Sciatic nerve (tissue), 2 donors: Measurements from ENCODE around the gene CAPN3. TPM values are rescaled to one million over a fixed set of nuclear protein-coding genes. Genes with fewer than 3 reads are reported as not detected.

Experiments used
- ATAC-seq: fragments of 200-7000 bp; cut with Tn5 transposase; one replicate; pipeline ENCODE4 v1.9.1; 2020; ENCODE audit warnings: mild to moderate bottlenecking, moderate library complexity
- DNase-seq: peaks from one replicate; pipeline ENCODE4 v3.0.0-alpha.2; 2020; ENCODE audit warnings: low spot score
- intact Hi-C: fragments of 100-400 bp; cut with DNase I; formaldehyde crosslinking; loops from one replicate; pipeline ENCODE4 v1.14.2; 2022
- total RNA-seq: library from RNA; stranded (reverse); fragmentation: NEBNext Ultra II Directional; extraction: Animal tissue kit (Norgen Biotek cat#: 25700); gene quantifications from one replicate; pipeline ENCODE4 v1.2.1, GENCODE V29; 2021
- donor health status: DM: no; HTN: no; CAD: no.
- donor health status: DM: no; HTN: no; CAD: no.

Gene CAPN3
- total RNA-seq, 1 donor from 2014 or later = 21.9 TPM

DNA sequence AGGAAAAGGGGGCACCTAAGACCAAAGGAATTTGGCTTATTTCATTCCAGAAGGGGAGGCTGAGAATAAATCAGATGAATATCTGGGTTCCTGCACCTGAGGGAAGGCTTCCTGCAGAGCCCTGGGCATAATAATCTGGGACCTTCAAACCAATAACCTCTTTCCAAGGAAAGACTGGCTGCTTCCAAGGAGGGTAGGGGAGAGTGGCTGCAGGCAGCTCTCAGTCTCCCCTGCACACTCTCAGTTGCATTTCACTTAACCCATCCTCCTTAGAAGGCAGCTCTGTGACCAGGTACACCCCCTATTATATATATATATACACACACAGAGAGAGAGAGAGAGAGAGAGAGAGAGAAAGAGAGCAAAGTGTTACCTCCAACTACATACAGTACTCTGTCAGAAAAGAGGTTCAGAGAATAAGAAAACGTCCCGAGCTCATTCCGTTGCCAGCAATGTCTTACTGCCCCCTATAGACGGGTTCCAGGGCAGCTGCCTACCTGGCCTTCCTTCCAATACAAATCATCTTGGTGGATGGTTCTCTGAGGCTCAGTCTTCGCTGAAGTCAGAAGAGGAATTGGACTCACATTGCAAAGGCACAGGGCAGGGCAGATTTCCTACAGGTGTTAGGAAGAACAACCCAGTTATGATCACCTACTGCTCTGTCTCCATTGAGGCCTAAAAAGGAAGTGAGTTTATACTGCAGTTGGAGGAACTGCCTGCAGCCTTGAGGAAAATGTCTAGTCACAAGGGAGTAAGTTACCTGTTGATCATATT lies 26.1 kb downstream of the CAPN3 start:
- ATAC-seq = no peak
- DNase-seq = no peak
- intact Hi-C loops = no loop called here

DNA sequence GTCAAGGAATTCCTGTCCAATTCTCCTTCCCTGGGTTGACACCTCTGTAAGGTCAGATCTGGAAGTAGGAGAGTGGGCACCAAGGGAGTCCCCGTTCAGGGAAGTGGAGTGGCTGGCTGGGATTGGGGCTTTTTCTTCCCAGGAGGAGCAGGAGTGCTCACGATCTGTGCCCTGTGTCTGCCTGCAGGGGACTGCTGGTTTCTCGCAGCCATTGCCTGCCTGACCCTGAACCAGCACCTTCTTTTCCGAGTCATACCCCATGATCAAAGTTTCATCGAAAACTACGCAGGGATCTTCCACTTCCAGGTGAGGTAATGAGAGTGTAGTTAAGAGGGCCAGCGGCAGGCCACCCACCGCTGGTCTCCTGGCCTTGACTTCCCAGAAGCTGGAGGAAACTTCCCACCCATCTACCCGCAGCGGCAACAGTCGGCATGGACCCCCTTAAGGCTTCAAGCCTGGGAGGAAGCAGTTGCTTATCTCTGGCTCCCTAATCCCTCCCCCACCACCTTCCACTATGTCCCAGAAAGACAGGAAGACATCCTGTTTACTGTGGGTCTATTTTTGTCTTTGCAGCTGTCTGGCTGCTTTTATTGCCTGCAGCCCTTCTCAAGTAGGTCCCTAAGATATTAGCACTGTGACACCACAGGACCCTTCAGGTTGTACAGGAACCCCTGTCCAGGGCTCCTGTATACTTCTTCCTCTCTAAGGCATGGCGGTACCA lies 26.8 kb downstream of the CAPN3 start:
- ATAC-seq = no peak
- intact Hi-C loops = no loop called here
- DNase-seq = no peak

DNA sequence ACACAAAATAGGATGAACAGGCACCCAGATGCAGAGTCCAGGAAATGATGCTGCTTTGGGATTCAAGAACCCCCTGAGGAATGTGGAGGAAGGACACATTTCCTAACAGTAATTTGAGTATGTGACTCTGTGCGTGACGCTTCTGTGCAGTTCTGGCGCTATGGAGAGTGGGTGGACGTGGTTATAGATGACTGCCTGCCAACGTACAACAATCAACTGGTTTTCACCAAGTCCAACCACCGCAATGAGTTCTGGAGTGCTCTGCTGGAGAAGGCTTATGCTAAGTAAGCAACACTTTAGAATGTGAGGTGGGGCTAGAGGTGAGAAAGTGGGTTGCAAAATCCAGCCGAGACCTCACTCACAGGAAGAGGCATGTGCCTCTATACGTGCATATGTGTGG lies 28.3 kb downstream of the CAPN3 start:
- DNase-seq (no peak), ATAC-seq (no peak)
- intact Hi-C loops = no loop called here

DNA sequence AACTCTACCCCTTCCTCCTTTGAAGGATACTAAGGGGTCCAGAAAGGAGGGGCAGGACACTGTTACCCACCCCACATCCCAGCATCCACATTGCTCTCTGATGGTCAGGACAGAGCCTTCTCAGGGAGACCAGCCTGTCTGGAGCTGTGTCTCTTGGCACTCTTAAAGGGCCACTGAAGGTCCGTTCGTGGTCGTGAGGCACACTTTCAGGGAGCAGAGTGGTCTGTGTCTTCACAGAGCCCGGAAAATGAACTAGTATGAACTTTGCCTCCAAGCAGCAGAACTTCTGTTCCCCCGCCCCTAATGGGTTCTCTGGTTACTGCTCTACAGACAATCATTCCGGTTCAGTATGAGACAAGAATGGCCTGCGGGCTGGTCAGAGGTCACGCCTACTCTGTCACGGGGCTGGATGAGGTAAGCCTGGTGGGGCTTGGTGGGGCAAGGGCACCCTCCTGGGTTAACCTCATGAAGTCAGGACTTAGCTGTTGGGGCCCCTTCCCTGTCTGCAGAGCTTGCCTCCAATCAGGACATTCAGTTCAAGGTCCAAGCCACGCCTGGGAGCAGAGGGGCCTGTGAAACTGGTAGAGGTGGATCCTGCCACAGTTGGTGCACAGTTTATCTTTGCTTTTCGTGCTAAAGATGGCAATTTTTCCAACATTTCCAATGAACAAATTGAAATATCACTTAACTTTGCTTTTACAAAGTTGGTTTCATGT lies 33.2 kb downstream of the CAPN3 start:
- intact Hi-C loops = no loop called here
- no peak for ATAC-seq

DNA sequence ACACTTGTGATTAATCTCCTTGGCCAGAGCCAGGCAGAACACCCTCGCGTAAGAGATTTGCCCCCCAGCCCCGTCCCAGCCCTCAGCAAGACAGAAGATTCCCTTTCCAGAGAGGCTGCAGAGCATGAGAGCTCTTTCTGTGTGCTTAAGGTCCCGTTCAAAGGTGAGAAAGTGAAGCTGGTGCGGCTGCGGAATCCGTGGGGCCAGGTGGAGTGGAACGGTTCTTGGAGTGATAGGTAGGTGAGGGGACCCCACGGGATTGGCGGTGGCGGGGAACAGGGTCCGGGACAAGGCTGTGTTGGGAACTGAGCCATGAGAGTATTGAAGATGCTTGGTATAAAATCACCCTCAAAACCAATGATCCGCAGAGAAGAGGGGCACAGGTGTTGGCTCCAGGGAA lies 34.8 kb downstream of the CAPN3 start:
- ATAC-seq = no peak
- intact Hi-C loops = no loop called here
- DNase-seq = no peak

More for the DNA sequence above, 33.2 kb downstream of the CAPN3 start:
- DNase-seq = no peak

DNA sequence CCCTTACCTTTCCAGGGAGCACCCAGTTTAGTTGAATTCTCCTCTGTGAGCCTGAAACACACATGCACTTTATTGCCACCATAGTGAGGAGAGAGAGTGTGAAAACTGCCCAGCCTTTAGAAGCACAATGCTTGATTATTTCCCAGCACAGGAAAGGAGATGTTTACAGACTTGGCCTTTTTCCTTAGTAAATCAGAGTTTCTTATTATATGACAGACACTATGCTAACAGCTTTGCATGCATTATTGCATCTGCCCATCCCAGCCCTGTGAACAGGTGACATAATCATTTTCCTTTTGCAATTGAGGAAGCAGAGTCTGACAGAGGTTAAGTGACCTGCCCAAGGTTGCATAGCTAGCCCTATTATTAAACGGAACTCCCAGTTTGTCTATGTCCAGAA lies 36.5 kb downstream of the CAPN3 start:
- DNase-seq = no peak
- intact Hi-C loops = no loop called here
- ATAC-seq = no peak

DNA sequence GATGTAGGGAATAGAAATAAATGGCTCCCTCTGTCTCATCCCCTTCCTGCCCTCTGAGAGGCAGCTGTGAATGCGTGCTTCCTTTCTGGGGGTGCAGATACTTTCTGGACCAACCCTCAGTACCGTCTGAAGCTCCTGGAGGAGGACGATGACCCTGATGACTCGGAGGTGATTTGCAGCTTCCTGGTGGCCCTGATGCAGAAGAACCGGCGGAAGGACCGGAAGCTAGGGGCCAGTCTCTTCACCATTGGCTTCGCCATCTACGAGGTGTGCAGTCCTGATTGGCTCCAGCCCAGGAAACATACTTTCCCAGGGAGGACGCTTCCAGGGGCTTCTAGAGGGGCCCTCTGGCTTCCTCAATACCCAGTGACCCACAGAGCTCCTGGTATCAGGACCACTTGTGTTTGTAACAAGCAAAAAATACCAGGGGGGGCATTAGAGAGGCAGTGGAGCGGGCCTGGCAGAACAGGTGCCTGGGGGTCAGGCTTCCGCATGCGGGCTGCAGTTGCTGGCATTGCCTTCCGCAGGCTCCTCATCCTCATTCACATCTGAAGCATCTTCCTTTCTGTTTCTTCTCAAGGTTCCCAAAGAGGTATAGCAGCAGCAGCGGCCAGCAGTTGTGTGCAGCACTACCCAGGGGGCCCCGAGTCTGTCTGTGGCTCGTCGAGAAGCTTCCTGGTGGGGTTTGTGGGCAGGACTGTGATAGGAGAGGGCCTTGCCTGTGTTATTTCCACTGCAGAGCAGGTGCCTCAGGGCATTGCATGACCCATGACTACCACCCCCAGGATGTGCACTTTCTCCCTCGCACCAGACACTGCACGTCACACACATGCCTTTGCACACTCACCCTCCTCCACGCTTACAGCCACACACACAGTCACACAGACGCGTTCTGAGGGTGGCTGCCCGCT lies 42.5 kb downstream of the CAPN3 start:
- DNase-seq (no peak), ATAC-seq (no peak)

DNA sequence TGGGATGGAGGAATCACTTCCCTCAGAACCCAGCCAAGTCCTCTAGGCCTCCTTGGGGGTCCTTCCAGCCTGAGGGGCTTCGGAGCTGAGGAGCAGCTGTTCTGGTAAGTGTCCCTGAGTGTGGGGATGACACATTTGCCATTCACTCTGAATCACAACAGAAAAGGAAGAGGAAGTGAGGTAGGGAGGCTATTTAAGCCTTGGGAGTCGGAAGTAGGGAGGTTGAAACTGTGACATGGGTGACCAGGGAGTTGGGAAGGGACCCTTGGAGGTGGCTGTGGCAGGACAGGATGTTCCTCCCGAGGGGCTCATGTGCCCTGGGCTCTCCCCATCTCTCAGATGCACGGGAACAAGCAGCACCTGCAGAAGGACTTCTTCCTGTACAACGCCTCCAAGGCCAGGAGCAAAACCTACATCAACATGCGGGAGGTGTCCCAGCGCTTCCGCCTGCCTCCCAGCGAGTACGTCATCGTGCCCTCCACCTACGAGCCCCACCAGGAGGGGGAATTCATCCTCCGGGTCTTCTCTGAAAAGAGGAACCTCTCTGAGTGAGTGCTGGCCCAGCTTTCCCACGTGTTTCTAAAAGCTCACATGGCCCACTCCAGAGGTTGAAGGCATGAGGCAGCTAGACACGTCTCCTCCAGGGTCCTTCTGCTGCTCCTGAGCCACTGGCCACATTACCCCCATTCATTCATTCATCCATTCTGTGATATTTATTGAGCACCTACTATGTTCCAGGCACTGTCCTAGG lies 43.3 kb downstream of the CAPN3 start:
- ATAC-seq (no peak), DNase-seq (no peak)
- intact Hi-C loops = no loop called here

More for the DNA sequence above, 42.5 kb downstream of the CAPN3 start:
- intact Hi-C loops = no loop called here

DNA sequence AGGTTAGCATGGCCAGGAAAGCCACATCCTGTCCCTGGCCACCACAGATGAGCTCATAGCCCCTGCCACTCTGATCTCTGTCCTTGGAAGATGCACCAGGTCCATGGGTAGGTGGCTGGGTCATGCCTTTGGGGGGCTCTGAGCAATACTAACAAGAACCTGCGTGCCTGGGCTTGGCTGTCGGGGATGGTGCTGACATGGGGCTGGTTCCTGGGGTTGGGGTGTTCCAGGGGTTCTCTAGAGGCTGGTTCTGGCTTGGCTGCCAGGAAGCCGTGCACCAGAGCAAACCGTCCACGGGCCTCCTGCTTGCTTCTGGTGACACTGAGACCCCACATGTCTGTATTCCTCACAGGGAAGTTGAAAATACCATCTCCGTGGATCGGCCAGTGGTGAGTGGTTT lies 44.1 kb downstream of the CAPN3 start:
- no peak for ATAC-seq
- DNase-seq = no peak
- intact Hi-C loops = no loop called here

DNA sequence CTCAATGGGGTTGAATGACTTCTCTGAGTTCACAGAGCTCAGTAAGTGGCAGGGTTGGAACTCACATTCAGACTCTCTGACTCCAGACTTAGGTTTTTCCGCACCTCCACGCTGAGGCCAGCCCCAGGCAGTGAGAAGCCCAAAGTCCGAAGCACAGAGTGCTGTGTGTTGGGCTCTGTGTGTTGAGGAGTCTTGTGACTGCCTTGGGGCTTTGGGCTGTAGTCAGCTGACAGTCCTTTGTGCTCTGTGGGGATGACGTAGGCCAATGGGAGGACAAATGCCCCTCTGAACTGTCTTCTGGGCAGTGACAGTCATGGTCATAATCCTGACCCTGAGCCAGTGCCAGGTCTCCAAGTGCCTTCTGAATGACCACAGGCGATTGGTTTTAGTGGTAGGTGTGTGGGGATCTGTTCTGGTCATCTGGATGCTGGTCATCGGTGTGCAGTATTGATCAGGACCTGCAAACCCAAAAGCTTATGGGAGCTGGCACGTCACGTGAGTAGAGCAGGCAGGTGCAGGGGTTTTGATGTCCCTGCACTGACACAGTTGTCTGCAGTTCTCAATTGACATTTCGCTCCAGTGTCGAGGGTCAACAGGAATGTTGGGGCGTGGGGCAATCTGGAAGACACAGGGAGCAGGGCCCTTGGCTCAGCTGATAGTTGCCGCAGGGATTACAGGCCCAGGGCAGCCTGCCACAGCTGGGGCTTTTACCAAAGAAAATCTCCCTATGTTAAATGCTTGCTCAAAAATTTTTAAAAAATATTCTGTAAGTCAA lies 45.3 kb downstream of the CAPN3 start:
- intact Hi-C loops = no loop called here
- DNase-seq = no peak
- peak; percentile 61 for ATAC-seq

DNA sequence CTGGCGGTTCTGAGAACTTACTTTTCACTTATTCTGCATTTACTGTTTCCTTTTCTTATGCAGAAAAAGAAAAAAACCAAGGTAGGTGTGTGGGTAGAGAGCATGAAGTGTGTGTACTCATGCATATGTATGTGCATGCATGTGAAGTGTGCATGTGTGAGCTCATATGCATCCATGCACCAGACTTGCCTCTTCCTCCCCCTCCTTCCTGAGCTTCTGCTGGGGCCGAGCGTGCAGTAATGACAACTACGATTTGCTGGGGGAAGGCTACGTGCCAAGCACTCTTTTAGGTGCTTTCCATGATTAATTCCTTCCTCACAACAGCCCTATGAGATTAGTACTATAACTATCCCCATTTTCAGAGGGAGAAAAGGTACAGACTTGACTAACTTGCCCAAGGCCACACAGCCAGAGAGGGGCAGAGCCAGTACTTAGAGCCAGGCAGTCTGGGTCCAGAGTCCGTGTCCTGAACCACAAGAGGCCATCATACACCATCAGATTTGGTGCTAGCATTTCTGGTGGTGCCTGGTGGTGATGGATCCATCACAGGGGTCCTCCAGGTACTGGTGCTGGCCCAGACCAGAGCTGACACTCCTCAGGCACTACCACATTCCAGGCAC lies 46.7 kb downstream of the CAPN3 start:
- intact Hi-C loops = no loop called here
- no peak for ATAC-seq
- no peak for DNase-seq

DNA sequence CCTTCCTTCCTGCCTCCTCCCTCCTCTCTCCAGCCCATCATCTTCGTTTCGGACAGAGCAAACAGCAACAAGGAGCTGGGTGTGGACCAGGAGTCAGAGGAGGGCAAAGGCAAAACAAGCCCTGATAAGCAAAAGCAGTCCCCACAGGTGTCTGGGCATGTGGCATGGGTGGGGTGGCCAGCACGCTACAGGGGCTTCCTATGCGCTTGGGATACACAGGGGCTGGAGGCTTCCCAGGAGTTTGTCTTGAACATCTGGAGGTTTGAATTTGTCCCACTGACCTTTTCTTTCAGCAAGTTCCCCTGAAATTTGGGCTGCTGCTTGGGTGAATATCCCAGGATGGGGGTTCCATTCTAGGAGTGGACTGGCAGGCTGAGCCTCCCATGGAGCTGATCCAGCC lies 48.9 kb downstream of the CAPN3 start:
- ATAC-seq (no peak), DNase-seq (no peak)
- intact Hi-C loops = no loop called here

DNA sequence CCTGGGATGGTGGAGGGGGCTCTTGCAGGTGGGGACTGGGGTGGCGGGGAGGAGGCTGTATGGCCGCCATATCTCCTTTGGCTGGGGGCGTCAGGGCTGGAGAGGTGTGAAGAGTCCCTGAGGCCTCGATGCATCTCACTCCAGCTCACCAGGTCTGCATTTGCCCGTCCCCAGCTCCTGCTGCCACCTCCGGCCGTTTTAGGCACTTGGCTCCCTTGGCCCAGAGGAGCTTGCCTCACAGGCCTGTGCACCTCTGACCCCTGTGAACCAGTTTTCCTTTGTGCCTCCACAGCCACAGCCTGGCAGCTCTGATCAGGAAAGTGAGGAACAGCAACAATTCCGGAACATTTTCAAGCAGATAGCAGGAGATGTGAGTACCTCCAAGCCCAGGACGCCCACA lies 49.7 kb downstream of the CAPN3 start:
- ATAC-seq (no peak), DNase-seq (no peak)
- intact Hi-C loops = no loop called here

DNA sequence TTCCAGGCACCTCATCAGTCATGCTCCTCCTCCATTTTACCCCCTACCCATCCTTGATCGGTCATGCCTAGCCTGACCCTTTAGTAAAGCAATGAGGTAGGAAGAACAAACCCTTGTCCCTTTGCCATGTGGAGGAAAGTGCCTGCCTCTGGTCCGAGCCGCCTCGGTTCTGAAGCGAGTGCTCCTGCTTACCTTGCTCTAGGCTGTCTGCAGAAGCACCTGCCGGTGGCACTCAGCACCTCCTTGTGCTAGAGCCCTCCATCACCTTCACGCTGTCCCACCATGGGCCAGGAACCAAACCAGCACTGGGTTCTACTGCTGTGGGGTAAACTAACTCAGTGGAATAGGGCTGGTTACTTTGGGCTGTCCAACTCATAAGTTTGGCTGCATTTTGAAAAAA lies 52.6 kb downstream of the CAPN3 start:
- no peak for DNase-seq
- no peak for ATAC-seq
- intact Hi-C loops = no loop called here

DNA sequence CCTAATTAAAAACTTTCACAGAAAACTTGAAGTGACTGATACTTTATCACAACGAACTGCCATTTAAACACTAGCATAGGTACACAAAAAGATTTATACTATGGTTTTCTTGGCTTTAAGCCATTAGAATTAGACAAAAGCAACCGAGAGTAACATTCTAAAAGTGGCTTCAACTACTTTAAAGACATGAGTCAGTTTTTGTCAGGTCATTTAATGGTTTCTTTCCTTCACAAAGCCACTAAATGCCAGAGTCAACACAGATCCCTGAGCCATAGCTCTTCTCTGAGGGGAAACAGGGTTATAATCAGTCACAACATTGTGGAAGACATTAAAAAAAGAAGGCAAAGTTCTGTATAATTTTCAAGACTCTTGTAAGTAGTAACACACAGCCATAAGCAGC lies 54.6 kb downstream of the CAPN3 start:
- intact Hi-C loops = no loop called here
- DNase-seq = no peak
- ATAC-seq = no peak

DNA sequence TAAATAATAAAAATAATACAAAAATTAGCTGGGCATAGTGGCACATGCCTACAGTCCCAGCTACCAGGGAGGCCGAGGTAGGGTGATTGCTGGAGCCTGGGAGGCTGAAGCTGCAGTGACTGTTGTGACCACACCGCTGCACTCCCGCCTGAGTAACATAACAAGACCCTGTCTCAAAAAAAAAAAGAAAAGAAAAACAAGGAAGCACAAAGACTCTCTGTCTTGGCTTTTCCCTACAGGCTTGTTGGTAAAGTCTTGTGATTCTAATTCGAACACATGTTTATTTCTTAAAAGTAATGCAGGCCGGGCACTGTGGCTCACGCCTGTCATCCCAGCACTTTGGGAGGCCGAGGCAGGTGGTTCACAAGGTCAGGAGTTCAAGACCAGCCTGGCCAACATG lies 60.1 kb downstream of the CAPN3 start:
- intact Hi-C loops = no loop called here
- no peak for DNase-seq

DNA sequence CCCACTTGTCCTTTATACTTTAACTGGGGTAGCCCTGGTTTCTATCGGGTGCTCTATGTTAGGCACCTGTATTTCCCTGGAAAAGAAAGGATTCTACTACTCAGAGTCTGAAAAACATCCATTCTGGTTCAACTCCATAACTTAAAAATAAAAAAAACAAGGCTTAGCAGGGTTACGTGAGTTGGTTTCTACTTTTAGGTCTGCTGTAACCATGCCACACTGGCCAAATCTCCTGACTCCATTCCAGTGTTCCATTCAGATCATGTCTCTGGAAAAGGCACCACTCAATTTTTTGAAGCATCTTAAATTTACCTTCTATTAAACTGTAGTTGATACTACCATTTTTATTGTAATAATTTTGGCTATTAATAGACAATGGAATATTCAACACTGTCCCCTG lies 62.1 kb downstream of the CAPN3 start:
- intact Hi-C loops = no loop called here
- no peak for ATAC-seq
- DNase-seq = no peak

More for the DNA sequence above, 60.1 kb downstream of the CAPN3 start:
- ATAC-seq = peak; percentile 87
